Mesothelial cell of epicardium (in vitro differentiated cells): ENCODE results near the gene VAMP2. TPM values are rescaled to one million over a fixed set of nuclear protein-coding genes. Genes with fewer than 3 reads are reported as not detected.
"Not testable (repeated sequence)": the region's sequence is repeated elsewhere in the genome, so short reads cannot be mapped to it uniquely, and the experiment has no call there.

Experiments
- DNase-seq, 2 experiments: peaks; one replicate each; pipeline ENCODE4 v3.0.0; 2021; ENCODE audit warnings: low spot score in 2 of 2; ENCODE audit not compliant: unreplicated experiment in 2 of 2
- H3K27ac Mint-ChIP-seq: 2 replicates; pipeline ENCODE4 v1.8.0; 2021; ENCODE audit warnings: mixed read lengths
- H3K27me3 Mint-ChIP-seq: 2 replicates; pipeline ENCODE4 v1.8.0; 2021; ENCODE audit warnings: low read depth, mixed read lengths
- H3K36me3 Mint-ChIP-seq: 2 replicates; pipeline ENCODE4 v1.8.0; 2021; ENCODE audit warnings: mixed read lengths
- H3K4me1 Mint-ChIP-seq: 2 replicates; pipeline ENCODE4 v1.8.0; 2021; ENCODE audit warnings: mixed read lengths
- H3K4me3 Mint-ChIP-seq: 2 replicates; pipeline ENCODE4 v1.8.0; 2021; ENCODE audit warnings: mild to moderate bottlenecking, moderate library complexity, mixed read lengths
- H3K9me3 Mint-ChIP-seq: 2 replicates; pipeline ENCODE4 v1.8.0; 2021; ENCODE audit warnings: mixed read lengths
- CTCF ChIP-seq: fragments of 200-600 bp; sonication (generic); IDR thresholded peaks from one replicate; pipeline ENCODE4 v1.5.0; 2021; ENCODE audit warnings: antibody characterized with exemption; ENCODE audit not compliant: unreplicated experiment
- total RNA-seq: library from RNA; stranded (reverse); gene quantifications from 3 replicates; pipeline ENCODE4 v1.2.1, GENCODE V29; 2021

Gene VAMP2
- total RNA-seq, 1 donor from 2014 or later = 54.8 TPM

GRCh38 chr17:8173056-8173870, 10.5 kb upstream of the VAMP2 start:
- Mint-ChIP-seq H3K9me3 (no peaks in the 10 kb centered on the region), H3K27ac (peak overlapping the region; percentile 100), H3K36me3 (no peaks in the 10 kb centered on the region), H3K4me1 (peaks cover 34% of the 10 kb centered on the region), H3K27me3 (no peaks in the 10 kb centered on the region), H3K4me3 (peak overlapping the region; percentile 83)
- no peak for TF ChIP-seq CTCF
- DNase-seq = no peak

DNA sequence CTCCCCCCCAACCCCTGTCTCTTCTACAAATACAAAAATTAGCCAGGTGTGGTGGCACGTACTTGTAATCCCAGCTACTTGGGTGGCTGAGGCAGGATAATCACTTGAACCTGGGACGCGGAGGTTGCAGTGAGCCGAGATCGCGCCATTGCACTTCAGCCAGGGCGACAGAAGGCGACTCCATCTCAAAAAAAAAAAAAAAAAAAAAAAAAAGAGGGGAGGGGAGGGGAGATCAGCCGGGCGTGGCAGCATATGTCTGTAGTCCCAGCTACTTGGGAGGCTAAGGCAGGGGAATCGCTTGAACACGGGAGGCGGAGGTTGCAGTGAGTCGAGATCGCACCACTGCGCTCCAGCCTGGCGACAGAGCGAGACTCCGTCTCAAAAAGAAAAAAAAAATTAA, 7.4 kb upstream of the VAMP2 start:
- H3K4me1 Mint-ChIP-seq = peaks cover 14% of the 10 kb centered on the region
- not testable (repeated sequence) for H3K9me3 Mint-ChIP-seq, H3K4me3 Mint-ChIP-seq, H3K27me3 Mint-ChIP-seq, H3K27ac Mint-ChIP-seq, H3K36me3 Mint-ChIP-seq, DNase-seq

- Mint-ChIP-seq H3K27ac (no peak overlapping the region), H3K27me3 (no peaks in the 10 kb centered on the region), H3K4me3 (no peak overlapping the region), H3K36me3 (no peaks in the 10 kb centered on the region), H3K4me1 (peaks cover 18% of the 10 kb centered on the region), H3K9me3 (no peaks in the 10 kb centered on the region)
- no peak for DNase-seq
- TF ChIP-seq CTCF = no peak
Observed at GRCh38 chr17:8167526-8167925, 4.8 kb upstream of the VAMP2 start.

DNA sequence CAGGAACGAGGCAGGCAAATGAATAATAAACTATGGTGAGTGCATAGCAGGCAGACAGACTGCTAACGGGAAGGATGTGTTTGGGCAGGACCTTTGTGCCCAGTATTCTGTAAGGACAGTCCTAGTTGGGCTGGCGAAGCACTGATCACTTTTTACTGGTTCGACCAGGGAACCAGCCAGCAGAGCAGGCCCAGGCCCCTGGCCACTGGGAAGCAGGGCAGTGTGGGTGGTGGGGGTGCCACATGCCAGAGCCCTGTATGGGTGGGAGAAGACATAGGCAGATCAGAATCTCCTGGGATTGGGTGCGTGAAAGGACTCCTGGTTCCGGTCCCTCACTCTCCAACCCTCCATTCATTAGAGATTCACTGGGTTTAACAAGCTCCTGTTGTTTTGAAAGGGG, 4.0 kb upstream of the VAMP2 start:
- no peak for DNase-seq
- Mint-ChIP-seq H3K4me3 (no peak overlapping the region), H3K9me3 (no peaks in the 10 kb centered on the region), H3K4me1 (peaks cover 21% of the 10 kb centered on the region), H3K36me3 (no peaks in the 10 kb centered on the region), H3K27me3 (no peaks in the 10 kb centered on the region), H3K27ac (no peak overlapping the region)
- no peak for TF ChIP-seq CTCF

- TF ChIP-seq CTCF = no peak
- H3K36me3 Mint-ChIP-seq = no peaks in the 10 kb centered on the region
- peak overlapping the region; percentile 88 for H3K27ac Mint-ChIP-seq
- no peaks in the 10 kb centered on the region for H3K27me3 Mint-ChIP-seq
- no peak for DNase-seq
- H3K4me3 Mint-ChIP-seq = peak overlapping the region; percentile 88
- no peaks in the 10 kb centered on the region for H3K9me3 Mint-ChIP-seq
- peaks cover 35% of the 10 kb centered on the region for H3K4me1 Mint-ChIP-seq
Observed at GRCh38 chr17:8164815-8165131, 2.0 kb upstream of the VAMP2 start.

GRCh38 chr17:8163978-8164814, 1.4 kb upstream of the VAMP2 start:
- no peak for TF ChIP-seq CTCF
- no peaks in the 10 kb centered on the region for H3K27me3 Mint-ChIP-seq
- H3K4me3 Mint-ChIP-seq = peak overlapping the region; percentile 88
- no peak for DNase-seq
- no peaks in the 10 kb centered on the region for H3K36me3 Mint-ChIP-seq
- no peaks in the 10 kb centered on the region for H3K9me3 Mint-ChIP-seq
- peaks cover 35% of the 10 kb centered on the region for H3K4me1 Mint-ChIP-seq
- H3K27ac Mint-ChIP-seq = peak overlapping the region; percentile 88
